ENCODE data around the gene COX19. TPM values are rescaled to one million over a fixed set of nuclear protein-coding genes. Genes with fewer than 3 reads are reported as not detected.

COX19 gene
- total RNA-seq, 1 experiment from 2014 or later: 14.0 TPM

GRCh38 chr7:1015196-1016121 lies 40.1 kb upstream of the COX19 start:
- BruUV-seq (replicated peaks): no TSS peak
- Histone ChIP-seq H3K27me3 (ENCODE audit: insufficient read depth, low read length) (no peaks in the 10 kb centered on the region), H3K4me2 (ENCODE audit: low read length) (no peak overlapping the region), H3K9me2 (ENCODE audit: insufficient read depth) (no peaks in the 10 kb centered on the region), H3K4me3 (replicated peaks in 1 of 2; ENCODE audit: low read depth in 1 of 2, low read length in 2 of 2) (no peak overlapping the region), H3K27ac (ENCODE audit: low read depth, low read length) (no peak overlapping the region), H3K36me3 (ENCODE audit: control insufficient read depth in 1 of 2, insufficient read depth in 2 of 2, low read length in 2 of 2) (no peaks in the 10 kb centered on the region), H3K79me2 (ENCODE audit: insufficient read depth, low read length) (0 out of 2 replicates have a peak, but pooled peaks cover 5% of the 10 kb centered on the region), H3K9me3 (ENCODE audit: control insufficient read depth in 1 of 2, insufficient read depth in 1 of 2, low read depth in 1 of 2, low read length in 2 of 2) (no peaks in the 10 kb centered on the region), H3K4me1 (ENCODE audit: control insufficient read depth in 1 of 2, insufficient read depth in 2 of 2, low read length in 2 of 2) (no peaks in the 10 kb centered on the region), H3K9ac (ENCODE audit: low read length) (no peak overlapping the region), H2AFZ (ENCODE audit: low read depth, low read length, poor library complexity, severe bottlenecking) (no peak overlapping the region), H4K20me1 (ENCODE audit: insufficient read depth) (no peaks in the 10 kb centered on the region)
- CTCF ChIA-PET: no interaction called here
- intact Hi-C loops (cut with micrococcal nuclease): no loop called here
- no peak for ATAC-seq
- RAD21 ChIA-PET (ENCODE audit: low non-redundant PET in 1 of 2, low total read pairs in 2 of 2, uncharacterized antibody in 2 of 2, unreplicated experiment in 2 of 2): no interaction called here
- TF ChIP-seq CEBPB (IDR thresholded peaks at IDR 0.05; ENCODE audit: low read depth): no peak
- no peak for TF ChIP-seq TCF7L2 (IDR thresholded peaks at IDR 0.05; ENCODE audit: borderline replicate concordance, extremely low read depth, insufficient read depth, insufficient read length)
- no peak for TF ChIP-seq EZH2 (IDR thresholded peaks at IDR 0.05)
- no peak for TF ChIP-seq SIN3A (IDR thresholded peaks at IDR 0.05; ENCODE audit: low read depth)
- TF ChIP-seq RAD21 (IDR thresholded peaks at IDR 0.05; ENCODE audit: low read depth): no peak
- TF ChIP-seq MAX (IDR thresholded peaks at IDR 0.05): no peak
- TF ChIP-seq JUND (IDR thresholded peaks at IDR 0.05): no peak
- TF ChIP-seq CTCF (IDR thresholded peaks at IDR 0.05 in 2 of 3, conservative IDR thresholded peaks at IDR 0.05 in 1 of 3; ENCODE audit: borderline replicate concordance in 1 of 3, insufficient read depth in 1 of 3, low read depth in 2 of 3, low read length in 2 of 3): no peak
- no peak for DNase-seq (ENCODE audit: low read depth, low spot score)
- POLR2A ChIA-PET: no interaction called here

Data from HCT116 (cell line).